ENCODE results near the gene BRS3.

Gene BRS3

GRCh38 chrX:136519069-136519468, 31.3 kb downstream of the BRS3 start:
- DNase-seq (ENCODE audit: low read depth): no peak
- no peak overlapping the region for H3K4me3 ChIP-seq (replicated peaks; ENCODE audit: low read depth, low read length)
- TF ChIP-seq CTCF (IDR thresholded peaks at IDR 0.05; ENCODE audit: low read length, missing control alignments): no peak

GRCh38 chrX:136523770-136524169, 36.0 kb downstream of the BRS3 start:
- H3K4me3 ChIP-seq (replicated peaks; ENCODE audit: low read depth, low read length): no peak overlapping the region
- no peak for TF ChIP-seq CTCF (IDR thresholded peaks at IDR 0.05; ENCODE audit: low read length, missing control alignments)
- DNase-seq (ENCODE audit: low read depth): no peak

GRCh38 chrX:136525738-136526606, 38.2 kb downstream of the BRS3 start:
- DNase-seq (ENCODE audit: low read depth): peak; percentile 89
- no peak overlapping the region for H3K4me3 ChIP-seq (replicated peaks; ENCODE audit: low read depth, low read length)

GRCh38 chrX:136528645-136529315, 41.0 kb downstream of the BRS3 start:
- DNase-seq (ENCODE audit: low read depth): no peak
- H3K4me3 ChIP-seq (replicated peaks; ENCODE audit: low read depth, low read length): no peak overlapping the region
- TF ChIP-seq CTCF (IDR thresholded peaks at IDR 0.05; ENCODE audit: low read length, missing control alignments): no peak

More at GRCh38 chrX:136525738-136526606, 38.2 kb downstream of the BRS3 start:
- no peak for TF ChIP-seq CTCF (IDR thresholded peaks at IDR 0.05; ENCODE audit: low read length, missing control alignments)

GRCh38 chrX:136529795-136530194, 42.0 kb downstream of the BRS3 start:
- no peak for TF ChIP-seq CTCF (IDR thresholded peaks at IDR 0.05; ENCODE audit: low read length, missing control alignments)
- no peak for DNase-seq (ENCODE audit: low read depth)

GRCh38 chrX:136531951-136532350, 44.2 kb downstream of the BRS3 start, which contains the start of gene VGLL1:
VGLL1 (plus strand) TSS chrX:136532215; CDS start chrX:136536021, 3,806 bp downstream.
- no peak for TF ChIP-seq CTCF (IDR thresholded peaks at IDR 0.05; ENCODE audit: low read length, missing control alignments)
- no peak for DNase-seq (ENCODE audit: low read depth)

More at GRCh38 chrX:136529795-136530194, 42.0 kb downstream of the BRS3 start:
- H3K4me3 ChIP-seq (replicated peaks; ENCODE audit: low read depth, low read length): no peak overlapping the region

More at GRCh38 chrX:136531951-136532350, 44.2 kb downstream of the BRS3 start, which contains the start of gene VGLL1:
- H3K4me3 ChIP-seq (replicated peaks; ENCODE audit: low read depth, low read length): no peak within 1 kb of the TSS

All from fibroblast of pulmonary artery (primary cell).